EH (cell line): ENCODE results near the gene KRT1.
"Not testable (repeated sequence)": the region's sequence is repeated elsewhere in the genome, so short reads cannot be mapped to it uniquely, and the experiment has no call there.

ENCODE experiments used
- DNase-seq: peaks from one replicate; pipeline ENCODE4 v3.0.0-alpha.2; 2015; ENCODE audit warnings: low read depth

The KRT1 gene

DNA sequence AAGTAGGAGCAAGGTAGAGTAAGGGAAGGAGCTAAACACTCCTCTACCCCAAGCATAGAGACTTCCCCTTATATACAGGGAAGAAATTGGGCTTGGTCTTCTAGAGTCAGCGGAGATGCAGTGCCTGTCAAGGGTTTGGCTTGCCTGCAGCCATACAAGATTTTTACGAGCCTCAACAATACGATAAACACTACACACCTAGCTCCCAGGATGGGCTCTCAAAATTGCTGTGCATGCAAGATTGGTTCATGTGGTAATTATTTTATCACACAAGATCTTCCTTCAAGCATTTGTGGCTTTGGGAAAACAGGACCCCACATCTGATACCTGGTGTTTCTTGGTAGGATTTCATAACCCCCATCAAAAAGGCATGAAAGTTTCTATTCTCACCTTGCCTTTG is at the start of gene KRT1:
Gene KRT1, minus strand, starts transcription at position 45 of the 400 bp plus-strand sequence. CDS start 59 bp downstream, outside the sequence.
- DNase-seq, result no peak

DNA sequence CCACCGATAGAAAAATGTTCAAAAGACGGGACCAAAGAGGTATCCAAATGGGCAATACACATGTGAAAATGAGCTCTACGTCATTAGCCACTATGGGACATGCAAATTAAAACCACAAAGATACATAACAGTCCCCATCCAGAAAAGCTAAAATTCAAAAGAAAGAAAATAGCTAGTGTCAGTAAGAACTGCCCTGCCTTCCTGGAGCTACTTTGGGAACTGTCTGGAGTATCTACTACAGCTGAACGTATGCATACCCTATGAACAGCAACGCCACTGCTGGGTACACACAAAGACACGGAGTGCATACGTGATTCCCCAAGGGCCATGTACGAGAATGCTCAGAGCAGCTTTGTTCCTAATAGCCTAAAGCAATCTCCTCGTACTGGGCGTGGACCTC is 48.9 kb upstream of the KRT1 start:
- no peak for DNase-seq

DNA sequence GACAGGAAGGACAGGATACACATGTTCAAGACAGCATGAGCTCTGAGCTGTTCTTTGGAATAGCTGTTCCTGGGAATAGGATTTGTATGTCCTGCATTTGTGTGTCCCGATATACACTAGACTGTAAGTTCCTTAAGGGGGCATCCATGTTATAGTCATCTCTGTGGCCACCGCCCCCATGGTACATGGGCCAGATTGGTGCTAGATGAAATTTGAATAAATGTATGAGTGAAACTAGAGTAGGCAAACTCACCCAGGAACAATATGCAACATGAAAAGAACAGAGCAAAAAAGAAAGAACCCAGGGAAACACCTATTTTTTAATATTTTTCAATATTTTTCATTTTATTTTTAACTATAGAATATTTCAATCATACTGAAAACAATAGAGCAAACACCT is 48.2 kb upstream of the KRT1 start:
- DNase-seq, result no peak

DNA sequence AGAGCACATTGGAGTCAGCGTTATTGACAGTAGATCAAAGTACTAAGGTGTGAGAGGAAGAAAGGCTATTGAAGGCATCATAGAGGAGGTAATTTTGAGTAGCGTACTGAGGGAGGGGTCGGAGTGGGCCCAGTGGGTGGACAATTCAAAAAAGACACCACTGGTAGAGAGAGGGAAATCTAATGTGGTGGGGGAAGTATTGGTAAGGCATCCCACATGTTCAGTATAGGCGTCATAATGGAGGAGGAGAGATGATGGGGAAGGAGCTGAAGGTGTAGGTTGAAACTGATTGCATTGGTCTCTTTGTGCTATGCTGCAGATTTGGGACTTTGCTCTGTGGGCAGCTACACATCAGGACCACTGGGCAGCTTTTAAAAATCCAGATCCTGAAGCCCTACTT is 46.8 kb upstream of the KRT1 start:
- no peak for DNase-seq

DNA sequence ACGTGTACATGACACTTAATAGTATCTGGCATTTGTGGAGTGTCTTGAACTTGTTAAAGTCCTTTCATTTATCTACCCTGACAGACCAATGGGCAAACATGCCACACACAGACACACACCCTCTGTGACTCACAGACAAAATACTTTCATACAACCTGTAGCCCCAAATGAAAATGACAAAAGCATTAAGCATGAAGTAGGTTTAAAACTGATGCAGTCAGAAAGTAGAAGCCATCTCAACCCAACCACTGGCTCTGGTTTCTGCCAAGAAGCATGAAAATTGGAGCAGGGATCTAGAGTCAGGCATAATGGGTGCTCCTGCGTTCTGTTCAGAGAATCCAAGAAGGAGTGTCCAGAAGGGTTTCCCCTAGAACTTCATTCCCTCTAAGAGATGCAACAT is 46.2 kb upstream of the KRT1 start:
- DNase-seq, result no peak

DNA sequence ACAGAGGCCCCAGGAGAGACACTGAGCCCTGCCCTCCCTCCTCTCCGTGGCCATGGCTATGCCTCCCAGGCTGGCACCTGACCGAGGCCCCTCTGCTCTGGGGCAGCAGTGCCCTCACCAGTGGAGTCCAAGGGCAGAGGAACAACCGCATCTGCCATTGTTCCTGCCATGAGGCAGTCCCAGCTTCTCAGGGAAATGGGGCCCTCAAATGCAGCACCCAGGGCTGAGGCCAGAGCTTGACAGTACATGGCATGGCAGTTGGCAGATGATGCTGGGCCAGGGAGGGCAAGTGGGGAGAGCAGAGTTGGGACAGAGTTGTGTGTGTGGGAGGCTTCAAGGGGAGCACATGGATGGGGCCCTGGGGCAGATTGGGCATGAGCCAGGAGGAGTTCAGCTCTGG is 44.2 kb upstream of the KRT1 start:
- DNase-seq, result no peak

DNA sequence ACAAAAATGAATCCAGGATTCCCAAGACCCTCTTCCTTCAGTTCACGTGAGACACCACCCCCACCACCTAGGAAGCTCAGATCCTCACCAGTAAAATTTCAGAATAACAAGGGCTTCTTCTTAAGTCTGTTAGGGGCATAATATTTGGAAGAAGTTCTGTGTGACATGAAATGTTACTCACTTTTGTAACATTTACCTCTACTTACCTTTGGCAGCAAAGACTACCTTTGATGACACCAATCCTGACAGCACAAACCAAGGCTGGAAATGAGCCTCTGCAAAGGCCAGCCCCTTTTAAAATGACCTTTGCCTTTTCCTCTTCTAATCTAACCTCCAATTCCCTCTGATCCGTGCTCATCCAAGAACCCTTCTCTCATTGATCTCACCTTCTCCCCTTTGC is 42.5 kb upstream of the KRT1 start:
- DNase-seq, result no peak

DNA sequence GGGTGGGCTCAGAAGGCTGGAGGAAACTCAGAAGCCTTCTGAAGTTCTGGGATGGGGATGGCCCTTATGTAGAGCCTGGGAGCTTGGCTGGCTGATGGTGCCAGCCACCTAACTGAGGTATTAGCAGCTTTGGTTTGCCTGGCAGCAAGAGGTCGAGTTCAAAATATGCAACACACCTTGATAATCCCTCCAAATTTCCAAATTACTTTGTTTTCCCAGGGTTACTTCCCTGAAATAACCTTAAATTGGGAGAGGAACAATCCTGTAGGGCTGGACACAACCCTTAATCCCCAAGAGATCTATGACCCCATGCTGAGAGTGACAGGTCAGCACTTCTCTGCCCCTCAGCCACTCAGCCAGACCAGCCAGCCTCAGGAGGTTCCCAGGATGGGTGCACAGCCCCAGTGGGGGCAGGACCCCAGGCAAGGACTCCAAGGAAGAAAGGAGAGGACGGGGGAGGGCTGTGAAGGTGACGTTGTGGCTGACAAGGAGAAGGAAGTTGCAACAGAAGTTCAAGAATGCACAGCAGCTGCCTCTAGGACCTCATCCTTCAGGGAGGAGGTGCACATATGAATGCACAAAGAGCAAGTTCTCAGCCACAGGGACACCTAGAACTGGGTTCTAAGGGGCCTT is 41.7 kb upstream of the KRT1 start:
- no peak for DNase-seq

DNA sequence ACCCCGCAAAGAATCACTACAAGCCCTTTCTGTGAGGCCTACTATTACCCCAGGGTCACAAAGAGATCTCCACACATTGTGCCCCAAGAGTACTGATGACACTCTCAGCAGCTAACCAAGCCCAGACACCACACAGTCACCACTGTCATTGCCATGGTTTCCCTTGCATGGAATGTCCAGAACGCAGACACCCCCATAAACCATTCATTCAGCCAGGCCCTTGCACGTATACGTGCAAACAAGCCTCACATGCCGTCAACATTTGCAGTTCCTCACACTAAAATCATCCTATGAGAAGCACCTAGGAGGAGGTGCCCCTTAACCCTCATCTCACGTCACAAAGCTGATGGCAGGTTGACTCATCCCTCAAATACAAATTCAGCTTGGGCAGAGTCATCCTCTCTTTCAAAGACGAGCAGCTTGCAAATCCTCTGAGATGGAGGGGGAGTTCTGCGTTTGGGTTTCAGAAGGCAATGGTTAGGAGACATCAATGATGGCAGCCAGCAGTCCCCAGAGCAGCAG is 40.2 kb upstream of the KRT1 start:
- DNase-seq, result no peak

DNA sequence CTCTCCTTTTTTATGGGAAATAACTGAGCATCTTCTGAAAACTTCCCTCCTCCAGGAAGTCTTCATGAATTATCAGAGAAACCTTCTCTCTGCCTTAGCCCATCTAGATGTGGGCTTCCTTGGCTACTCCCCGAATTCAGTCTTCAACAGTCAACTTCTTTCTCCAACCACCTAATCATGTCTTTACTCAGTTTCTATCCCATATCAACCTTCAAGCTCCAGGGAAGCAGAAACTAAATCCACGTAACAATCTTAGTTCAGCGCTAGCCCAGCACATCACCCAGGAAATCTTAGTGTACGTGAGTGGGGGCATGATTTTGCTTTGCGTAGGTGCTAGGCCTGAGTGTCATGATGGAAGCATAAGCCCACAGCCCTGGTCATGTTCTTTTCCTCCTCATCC is 35.9 kb upstream of the KRT1 start:
- DNase-seq, result no peak

DNA sequence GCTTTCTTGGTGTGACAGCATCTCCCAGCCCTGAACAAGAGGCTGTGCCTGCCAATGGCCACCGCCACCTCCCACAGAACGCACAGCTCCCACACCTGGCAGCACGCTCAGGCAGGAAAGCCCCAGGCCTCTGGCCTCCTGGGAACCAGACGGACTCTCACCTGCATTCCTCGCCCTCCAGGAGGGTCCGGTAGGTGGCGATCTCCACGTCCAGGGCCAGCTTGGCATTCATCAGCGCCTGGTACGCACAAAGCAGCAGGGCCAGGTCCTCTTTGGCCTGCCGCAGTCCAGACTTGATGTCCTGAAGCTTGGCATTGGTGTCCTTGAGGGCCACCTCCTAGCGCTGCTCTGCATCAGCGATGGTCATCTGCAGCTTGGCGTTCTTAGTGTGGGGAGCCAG is 35.2 kb upstream of the KRT1 start:
- DNase-seq, result no peak

DNA sequence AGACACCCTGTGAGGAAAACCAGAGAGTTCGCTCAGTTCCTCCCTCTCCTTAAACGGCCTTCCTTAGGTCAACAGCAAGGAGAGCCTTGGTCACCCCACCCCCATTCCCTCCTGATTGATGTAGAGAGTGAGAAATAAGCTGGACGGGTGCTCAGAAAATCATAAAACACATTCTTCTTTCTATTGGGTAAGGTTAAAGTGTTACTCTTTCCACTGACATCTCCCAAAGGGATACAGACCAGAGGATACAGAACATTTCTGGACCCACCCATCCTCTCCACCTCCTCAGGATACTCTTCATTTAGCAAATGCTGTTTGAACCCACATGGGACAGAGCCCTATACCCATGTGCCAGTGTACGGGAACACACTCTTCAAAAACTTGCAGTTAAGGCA is 34.7 kb upstream of the KRT1 start:
- no peak for DNase-seq

DNA sequence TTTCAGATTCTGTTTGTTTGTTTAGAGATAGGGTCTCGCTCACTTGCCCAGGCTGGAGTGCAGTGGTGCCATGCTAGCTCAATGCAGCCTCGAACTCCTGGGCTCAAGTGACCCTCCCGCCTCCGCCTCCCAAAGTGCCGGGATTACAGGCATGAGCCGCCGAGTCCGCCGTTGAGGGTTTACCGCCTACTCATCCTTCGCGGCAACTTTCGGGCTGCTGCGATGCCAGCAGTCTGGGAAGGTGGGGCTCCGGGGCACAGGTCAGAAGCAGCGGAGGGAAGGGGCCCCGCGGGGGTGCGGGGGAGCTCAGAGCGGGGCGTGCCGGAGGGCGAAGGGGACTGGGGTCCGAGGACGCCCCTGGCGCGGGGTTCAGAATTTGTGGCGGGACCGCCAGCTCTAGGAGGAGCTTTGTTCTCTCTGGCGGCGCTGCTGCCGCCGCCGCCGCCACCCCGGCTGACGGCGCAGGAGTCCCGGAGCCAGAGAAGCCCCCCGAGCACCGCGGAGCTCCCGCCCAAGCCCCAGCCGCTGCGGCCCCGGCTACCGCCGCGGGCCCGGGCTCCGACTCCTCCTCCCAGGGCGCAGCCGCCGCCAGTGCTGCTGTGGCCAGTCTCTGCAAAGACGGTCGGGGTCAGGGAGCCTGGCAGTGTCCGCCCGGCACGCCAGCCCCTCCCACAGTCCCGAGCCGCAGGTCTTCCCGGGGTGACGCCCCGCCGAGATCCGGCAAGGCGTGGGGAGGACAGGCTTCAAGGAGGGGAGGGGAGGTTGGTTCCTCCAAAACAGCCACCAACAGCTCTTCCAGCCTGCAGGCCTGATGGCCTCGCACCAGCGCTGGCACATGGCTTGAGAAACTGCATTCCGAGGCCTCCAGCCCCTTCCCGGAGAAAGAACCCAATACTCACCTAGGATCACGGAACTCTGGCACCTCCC is 34.0 kb upstream of the KRT1 start:
- DNase-seq, result no peak

DNA sequence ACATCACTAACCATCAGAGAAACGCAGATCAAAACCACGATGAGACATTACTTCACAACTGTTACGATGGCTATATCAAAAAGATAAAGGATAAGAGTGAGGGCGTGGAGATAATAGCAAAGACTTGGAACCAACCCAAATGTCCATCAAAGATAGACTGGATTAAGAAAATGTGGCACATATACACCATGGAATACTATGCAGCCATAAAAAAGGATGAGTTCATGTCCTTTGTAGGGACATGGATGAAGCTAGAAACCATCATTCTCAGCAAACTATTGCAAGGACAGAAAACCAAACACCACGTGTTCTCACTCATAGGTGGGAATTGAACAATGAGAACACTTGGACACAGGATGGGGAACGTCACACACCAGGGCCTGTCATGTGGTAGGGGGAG is 31.9 kb upstream of the KRT1 start:
- DNase-seq, result not testable (repeated sequence)

DNA sequence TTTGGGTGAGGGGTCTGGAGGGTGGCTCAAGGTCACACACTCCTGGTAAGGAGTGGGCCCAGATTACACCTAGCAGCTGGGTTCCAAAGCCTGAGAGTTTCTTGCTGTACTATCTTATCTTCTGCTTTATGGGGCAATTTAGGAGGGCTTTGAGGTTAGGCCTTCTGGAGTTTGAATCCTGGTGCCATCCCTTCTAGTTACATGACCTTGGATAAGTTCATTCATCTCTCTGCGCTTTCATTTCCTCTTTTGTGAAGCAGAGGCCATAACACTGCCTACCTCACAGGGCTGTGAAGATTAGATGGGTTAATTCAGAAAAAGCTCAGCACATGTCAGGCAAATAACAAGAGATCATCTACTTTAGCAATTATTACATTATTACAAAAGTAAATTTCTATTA is 30.5 kb upstream of the KRT1 start:
- no peak for DNase-seq

DNA sequence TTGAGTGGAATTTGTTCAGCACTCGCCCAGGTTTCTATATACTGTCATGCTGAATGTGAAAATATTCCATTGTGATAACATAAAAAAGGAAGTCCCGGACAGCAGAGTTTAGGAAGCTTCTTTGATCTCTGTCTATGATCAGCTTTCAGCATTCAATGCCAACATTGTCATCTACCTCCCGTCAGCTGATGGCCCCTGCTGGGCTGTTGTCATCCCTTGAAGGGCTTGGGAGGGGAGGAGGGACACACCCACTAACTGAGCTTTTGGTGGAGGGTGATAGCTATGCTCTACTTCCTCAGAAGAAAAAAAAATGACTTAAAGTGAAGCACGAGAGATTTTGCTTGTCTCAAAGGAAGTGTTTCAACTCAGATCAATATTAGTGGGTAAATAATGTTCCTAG is 27.8 kb upstream of the KRT1 start:
- no peak for DNase-seq

DNA sequence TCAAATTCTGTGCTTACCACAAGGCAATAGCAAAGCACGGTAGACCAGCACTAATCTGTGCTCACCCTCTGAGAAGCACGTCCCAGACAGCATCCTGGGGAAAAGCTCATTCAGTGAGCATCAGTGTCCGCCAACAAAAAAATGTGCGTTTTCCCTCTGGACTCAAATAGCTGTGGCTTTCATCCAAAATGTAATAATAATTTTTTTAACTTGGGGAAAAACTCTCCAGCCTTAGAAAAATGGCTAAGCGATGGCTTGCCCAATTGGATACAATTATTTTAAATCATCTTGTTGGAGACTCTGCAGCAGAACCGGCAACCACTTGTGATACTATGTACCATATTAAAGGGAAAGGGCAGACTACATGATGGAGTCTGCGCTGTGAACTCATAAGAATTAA is 24.3 kb upstream of the KRT1 start:
- no peak for DNase-seq

DNA sequence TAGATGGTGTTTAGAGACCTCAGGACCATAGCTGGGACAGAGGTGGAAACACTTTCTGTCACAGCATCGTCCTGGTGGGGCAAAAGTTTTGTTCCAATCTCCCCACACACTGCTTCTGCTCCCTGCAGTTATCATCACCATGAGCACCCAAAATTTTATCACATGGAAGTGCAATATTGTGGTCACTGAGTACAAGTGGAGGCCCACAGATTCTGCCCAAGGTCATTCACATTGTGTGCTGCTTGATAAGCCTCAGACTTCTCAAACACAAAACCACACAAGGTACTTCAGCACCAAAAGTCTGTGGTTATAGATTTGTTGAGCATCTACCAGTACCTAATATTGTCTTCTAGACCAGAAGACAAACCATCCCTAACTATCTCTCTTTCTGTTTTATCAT is 23.7 kb upstream of the KRT1 start:
- no peak for DNase-seq

DNA sequence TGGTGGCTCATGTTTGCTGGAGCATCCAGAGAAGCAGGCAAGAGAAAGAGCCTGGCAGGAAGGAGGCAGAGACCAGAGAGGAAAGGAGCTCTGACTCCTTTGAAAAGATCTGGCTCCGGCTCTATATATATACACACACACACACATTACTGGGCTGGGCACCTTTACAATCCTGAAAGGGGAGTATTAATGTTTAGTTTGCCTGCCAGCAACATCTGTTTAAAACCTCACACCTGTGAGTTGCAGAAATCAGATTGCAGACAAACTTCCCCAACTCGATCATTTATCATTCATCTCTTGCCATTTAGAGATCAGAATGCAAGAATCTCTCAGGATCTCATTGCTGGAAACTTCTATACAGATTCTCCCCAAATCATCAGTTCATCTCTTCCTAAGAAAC is 23.2 kb upstream of the KRT1 start, which contains the start of gene KRT77:
Gene KRT77, minus strand, starts transcription at position 101 of the 400 bp plus-strand sequence. Its CDS starts 90 bp downstream, at position 11.
- no peak for DNase-seq

DNA sequence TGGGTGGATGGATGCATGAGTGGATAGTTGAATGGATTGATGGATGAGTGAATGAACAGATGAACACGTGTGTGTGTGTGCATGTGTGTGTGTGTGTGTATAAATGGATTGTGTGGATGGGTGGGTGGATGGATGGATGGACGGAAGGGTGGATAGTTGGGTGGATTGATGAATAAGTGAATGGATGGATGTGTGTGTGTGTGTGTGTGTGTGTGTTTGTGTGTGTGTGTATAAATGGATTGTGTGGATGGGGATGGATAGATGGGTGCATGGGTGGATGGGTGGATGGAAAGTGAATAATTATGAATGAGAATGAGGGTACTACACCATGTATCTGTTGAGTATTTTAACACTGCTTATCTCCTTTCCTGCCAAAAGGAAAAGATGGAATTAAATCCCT is 22.1 kb upstream of the KRT1 start:
- no peak for DNase-seq

DNA sequence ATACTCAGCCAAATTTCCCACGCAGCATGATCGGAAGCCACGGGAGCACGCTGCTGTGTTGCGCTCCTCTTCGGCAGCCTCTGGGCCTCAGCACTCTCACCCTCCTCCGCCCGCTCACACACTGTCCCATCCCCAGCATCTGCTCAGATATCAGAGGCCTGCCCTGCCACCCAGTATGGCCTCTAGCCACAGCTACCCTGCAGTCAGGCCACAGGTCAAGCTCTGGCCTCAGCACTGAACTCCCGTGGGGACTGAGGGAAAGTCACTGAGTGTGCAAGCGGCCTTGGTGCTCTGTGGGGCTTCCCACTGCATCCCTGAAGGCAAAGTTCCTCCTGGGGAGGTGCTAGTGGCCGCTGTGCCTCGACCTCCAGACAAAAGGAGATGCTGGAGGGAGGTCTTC is 21.1 kb upstream of the KRT1 start:
- DNase-seq, result no peak

DNA sequence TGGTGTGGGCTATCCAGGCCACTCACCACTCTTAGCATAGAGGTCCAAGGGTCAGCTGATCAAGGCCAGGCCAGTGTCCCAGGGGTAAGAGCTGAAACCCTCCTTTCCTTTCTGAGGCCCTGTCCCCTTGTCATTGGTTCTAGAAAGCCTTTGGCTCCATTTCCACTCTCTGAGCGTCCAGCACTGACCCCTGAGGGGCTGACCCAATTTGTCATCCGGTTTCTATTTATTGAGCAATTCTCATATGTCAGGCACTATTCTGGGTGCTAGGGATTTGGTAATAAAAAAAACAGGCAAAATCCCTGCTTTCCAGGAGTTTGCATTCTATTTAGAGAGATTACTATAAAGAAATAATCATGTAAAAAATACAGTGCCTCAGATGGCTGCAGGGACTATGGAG is 19.8 kb upstream of the KRT1 start:
- DNase-seq, result no peak

DNA sequence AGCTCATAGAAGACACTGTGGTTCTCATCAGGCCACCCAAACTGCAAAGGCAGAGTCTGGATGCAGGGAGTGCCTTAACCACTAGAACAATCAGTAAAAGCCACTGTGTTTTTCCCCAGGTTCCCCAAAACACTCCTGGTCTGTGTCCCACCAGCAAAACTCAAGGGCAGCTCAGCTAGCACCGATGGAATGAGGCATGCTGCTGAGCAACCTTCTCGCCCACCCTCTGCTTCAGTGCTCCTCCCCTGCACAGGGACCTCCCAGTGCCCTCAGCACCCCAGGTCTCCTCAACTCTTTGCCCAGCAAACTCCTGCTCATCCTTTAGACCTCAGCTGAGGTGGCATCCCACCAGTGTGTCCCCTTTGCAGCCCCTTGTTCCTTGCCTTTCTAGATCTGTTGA is 19.2 kb upstream of the KRT1 start:
- DNase-seq, result no peak
